Glutamatergic neuron (in vitro differentiated cells): Measurements from ENCODE around the gene ATG10. TPM values are rescaled to one million over a fixed set of nuclear protein-coding genes. Genes with fewer than 3 reads are reported as not detected.

Experiments used
- DNase-seq: peaks from one replicate; pipeline ENCODE4 v3.0.0; 2022
- H3K27ac Mint-ChIP-seq: one replicate; pipeline ENCODE4 v1.8.0; 2020; ENCODE audit warnings: mild to moderate bottlenecking, mixed read lengths, inconsistent platforms; ENCODE audit not compliant: unreplicated experiment
- H3K27me3 Mint-ChIP-seq: one replicate; pipeline ENCODE4 v1.8.0; 2020; ENCODE audit warnings: mild to moderate bottlenecking, moderate library complexity, mixed read lengths, inconsistent platforms; ENCODE audit not compliant: unreplicated experiment
- H3K36me3 Mint-ChIP-seq: one replicate; pipeline ENCODE4 v1.8.0; 2020; ENCODE audit warnings: mild to moderate bottlenecking, mixed read lengths, inconsistent platforms; ENCODE audit not compliant: unreplicated experiment
- H3K4me1 Mint-ChIP-seq: one replicate; pipeline ENCODE4 v1.8.0; 2020; ENCODE audit warnings: mild to moderate bottlenecking, low read depth, mixed read lengths, inconsistent platforms; ENCODE audit not compliant: unreplicated experiment
- H3K4me3 Mint-ChIP-seq: one replicate; pipeline ENCODE4 v1.8.0; 2020; ENCODE audit warnings: mild to moderate bottlenecking, mixed read lengths, inconsistent platforms; ENCODE audit not compliant: unreplicated experiment
- H3K9me3 Mint-ChIP-seq: one replicate; pipeline ENCODE4 v1.8.0; 2020; ENCODE audit warnings: mild to moderate bottlenecking, moderate library complexity, mixed read lengths, inconsistent platforms; ENCODE audit not compliant: unreplicated experiment
- CTCF ChIP-seq: fragments of 200-600 bp; sonication (generic); IDR thresholded peaks from one replicate; pipeline ENCODE4 v1.5.0; 2021; ENCODE audit not compliant: partially characterized antibody, unreplicated experiment
- total RNA-seq: library from RNA; stranded (reverse); fragmentation: NEBNext Ultra II Directional; extraction: Animal tissue kit (Norgen Biotek cat#: 25700); gene quantifications from one replicate; pipeline ENCODE4 v1.2.1, GENCODE V29; 2021; ENCODE audit not compliant: unreplicated experiment

The ATG10 gene
- total RNA-seq, 1 donor from 2014 or later, result 12.1 TPM

GRCh38 chr5:82277613-82277986 is 305.8 kb downstream of the ATG10 start:
- no peak for TF ChIP-seq CTCF
- Mint-ChIP-seq H3K27ac (peak overlapping the region; percentile 99), H3K9me3 (peaks cover 11% of the 10 kb centered on the region), H3K4me1 (peaks cover 5% of the 10 kb centered on the region), H3K4me3 (peak overlapping the region; percentile 97), H3K27me3 (peaks cover 5% of the 10 kb centered on the region), H3K36me3 (no peaks in the 10 kb centered on the region)
- DNase-seq, result no peak

GRCh38 chr5:82277987-82278710 is 306.3 kb downstream of the ATG10 start, which contains the start of gene RPS23:
TSS of gene RPS23 (minus strand) at chr5:82278354. CDS start at chr5:82278323, 31 bp downstream.
- peaks cover 5% of the 10 kb centered on the region for H3K4me1 Mint-ChIP-seq
- H3K27ac Mint-ChIP-seq, result peak within 1 kb of the TSS; percentile 99

DNA sequence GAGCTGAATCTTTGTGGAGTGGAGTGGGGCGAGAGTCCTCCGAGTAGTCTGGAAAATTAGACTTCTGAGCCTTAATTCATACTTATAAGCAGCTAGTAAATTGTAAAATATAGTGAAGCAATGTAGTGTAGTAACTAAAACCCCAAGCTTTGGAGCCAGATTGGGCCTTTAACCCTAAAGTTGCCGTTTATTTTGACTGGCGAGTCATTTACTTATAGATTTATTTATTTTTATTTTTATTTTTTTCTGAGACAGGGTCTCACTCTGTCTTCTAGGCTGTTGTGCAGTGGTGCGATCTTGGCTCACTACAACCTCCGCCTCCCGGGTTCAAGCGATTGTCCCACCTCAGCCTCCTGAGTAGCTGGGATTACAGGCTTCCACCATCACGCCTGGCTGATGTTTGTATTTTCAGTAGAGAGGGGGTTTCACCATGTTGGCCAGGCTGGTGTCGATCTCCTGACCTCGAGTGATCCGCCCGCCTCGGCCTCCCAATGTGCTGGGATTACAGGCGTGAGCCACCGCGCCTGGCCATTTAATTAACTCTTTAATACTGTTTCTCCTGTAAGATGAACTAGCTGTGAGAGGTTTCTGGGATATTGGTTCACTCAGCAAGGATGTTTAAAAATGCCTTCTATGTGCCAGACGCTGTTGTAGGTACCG is 307.0 kb downstream of the ATG10 start:
- TF ChIP-seq CTCF, result no peak
- Mint-ChIP-seq H3K4me3 (peak overlapping the region; percentile 97), H3K9me3 (peaks cover 11% of the 10 kb centered on the region), H3K36me3 (no peaks in the 10 kb centered on the region), H3K27me3 (peaks cover 5% of the 10 kb centered on the region), H3K4me1 (peaks cover 5% of the 10 kb centered on the region), H3K27ac (peak overlapping the region; percentile 99)
- no peak for DNase-seq

More at GRCh38 chr5:82277987-82278710, 306.3 kb downstream of the ATG10 start, which contains the start of gene RPS23:
- DNase-seq, result peak; percentile 88
- Mint-ChIP-seq H3K36me3 (no peaks in the 10 kb centered on the region), H3K27me3 (peaks cover 5% of the 10 kb centered on the region), H3K9me3 (peaks cover 11% of the 10 kb centered on the region), H3K4me3 (peak within 1 kb of the TSS; percentile 97)
- TF ChIP-seq CTCF, result no peak

GRCh38 chr5:82283893-82284292 is 312.1 kb downstream of the ATG10 start:
- H3K36me3 Mint-ChIP-seq, result no peaks in the 10 kb centered on the region
- DNase-seq, result no peak
- TF ChIP-seq CTCF, result no peak
- H3K27me3 Mint-ChIP-seq, result peaks cover 3% of the 10 kb centered on the region
- no peaks in the 10 kb centered on the region for H3K9me3 Mint-ChIP-seq
- no peaks in the 10 kb centered on the region for H3K4me1 Mint-ChIP-seq
- H3K4me3 Mint-ChIP-seq, result no peak overlapping the region
- no peak overlapping the region for H3K27ac Mint-ChIP-seq

DNA sequence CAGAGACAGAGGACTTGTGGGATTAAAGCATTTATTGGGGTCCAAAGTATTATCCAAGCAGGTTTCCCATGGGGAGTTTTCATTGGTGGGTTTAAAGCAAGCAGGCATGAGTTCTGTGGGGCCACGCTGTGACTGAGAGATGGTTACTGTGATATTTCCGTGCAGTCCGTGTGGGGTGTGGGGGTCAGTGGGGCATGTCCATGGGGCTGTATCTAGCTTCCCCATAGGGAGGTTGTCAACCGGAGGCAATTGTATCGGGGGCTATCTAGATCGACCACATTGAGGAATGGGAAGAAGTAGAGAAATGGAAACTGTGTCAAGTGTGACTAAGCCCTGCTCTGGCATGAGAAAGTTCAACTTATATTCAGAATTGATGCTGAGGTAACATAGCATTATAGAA is 313.4 kb downstream of the ATG10 start:
- TF ChIP-seq CTCF, result no peak
- DNase-seq, result no peak
- H3K27me3 Mint-ChIP-seq, result peaks cover 3% of the 10 kb centered on the region
- no peaks in the 10 kb centered on the region for H3K36me3 Mint-ChIP-seq
- H3K4me3 Mint-ChIP-seq, result no peak overlapping the region
- no peaks in the 10 kb centered on the region for H3K4me1 Mint-ChIP-seq
- no peaks in the 10 kb centered on the region for H3K9me3 Mint-ChIP-seq
- no peak overlapping the region for H3K27ac Mint-ChIP-seq
